ENCODE measurements around the gene KRTAP2-4. TPM values are rescaled to one million over a fixed set of nuclear protein-coding genes. Genes with fewer than 3 reads are reported as not detected.

KRTAP2-4 gene
- total and polyA plus RNA-seq, 2 of the 13 experiments (the other 11 are each of a cell fraction or from before 2014, with no cell fraction given) = not detected

DNA sequence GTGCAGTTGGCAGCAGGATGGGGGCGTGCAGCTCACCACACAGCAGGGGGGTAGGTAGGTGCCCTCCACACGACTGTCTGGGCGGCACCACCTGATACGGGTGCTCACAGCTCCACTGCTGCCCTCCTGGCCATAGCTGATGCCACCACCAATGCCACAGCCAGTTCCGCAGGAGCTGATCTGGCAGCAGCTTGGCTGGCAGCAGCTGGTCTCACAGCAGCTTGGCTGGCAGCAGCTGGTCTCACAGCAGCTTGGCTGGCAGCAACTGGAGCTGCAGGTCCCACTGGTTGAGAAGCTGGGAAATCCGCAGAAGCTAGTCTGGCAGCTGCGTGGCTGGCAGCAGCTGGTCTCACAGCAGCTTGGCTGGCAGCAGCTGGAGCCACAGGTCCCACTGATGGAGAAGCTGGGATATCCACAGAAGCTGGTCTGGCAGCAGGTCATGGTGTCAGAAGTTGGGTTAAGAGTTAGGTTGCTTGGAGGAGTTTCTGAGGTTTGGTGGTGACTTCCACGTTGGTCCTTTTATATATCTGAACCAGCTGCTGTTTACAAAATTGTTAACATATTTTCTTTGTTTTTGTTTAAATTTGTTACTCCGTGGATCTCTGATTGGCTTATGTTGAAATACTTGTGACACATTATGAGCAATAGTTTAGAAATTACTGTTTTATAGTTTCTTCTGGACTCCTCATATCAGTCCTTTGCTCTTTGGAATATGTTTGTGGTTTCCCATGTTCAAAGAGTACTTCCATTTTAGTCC is 38.8 kb downstream of the KRTAP2-4 start, which contains the start of gene KRTAP1-5:
Gene KRTAP1-5, minus strand, starts transcription at position 494 of the 757 bp plus-strand sequence. Its CDS starts 53 bp downstream, at position 441.
- H4K20me1 ChIP-seq (ENCODE audit: insufficient read depth, low read length) = no peaks in the 10 kb centered on the region
- FAIRE-seq = no peak
- intact Hi-C loops (cut with micrococcal nuclease; ENCODE audit: unreplicated experiment) (no loop called here), in situ Hi-C loops (cut with HindIII; ENCODE audit: extremely low pct_ligation_motif_present, low pct_unique_long_range_greater_than_20kb) (no loop called here)
- POLR2A ChIA-PET = interaction anchor here (0.6 kb wide), 1 partner anchor 1260 kb away, joined by 3 read pairs; no protein-coding TSS in a partner anchor
- H3K27me3 ChIP-seq (ENCODE audit: control insufficient read depth in 1 of 2, insufficient read depth in 2 of 2, low read length in 2 of 2) = no peaks in the 10 kb centered on the region; a peak in 1 of 5 replicates
- no TSS peak for BruUV-seq (replicated peaks)
- H3K9ac ChIP-seq (ENCODE audit: insufficient read depth, low read depth, low read length) = no peak within 1 kb of the TSS
- no peak for TF ChIP-seq POLR2A (IDR thresholded peaks at IDR 0.05; ENCODE audit: insufficient read depth in 1 of 2, low read depth in 2 of 2, low read length in 2 of 2)
- TF ChIP-seq, protein P1, sequence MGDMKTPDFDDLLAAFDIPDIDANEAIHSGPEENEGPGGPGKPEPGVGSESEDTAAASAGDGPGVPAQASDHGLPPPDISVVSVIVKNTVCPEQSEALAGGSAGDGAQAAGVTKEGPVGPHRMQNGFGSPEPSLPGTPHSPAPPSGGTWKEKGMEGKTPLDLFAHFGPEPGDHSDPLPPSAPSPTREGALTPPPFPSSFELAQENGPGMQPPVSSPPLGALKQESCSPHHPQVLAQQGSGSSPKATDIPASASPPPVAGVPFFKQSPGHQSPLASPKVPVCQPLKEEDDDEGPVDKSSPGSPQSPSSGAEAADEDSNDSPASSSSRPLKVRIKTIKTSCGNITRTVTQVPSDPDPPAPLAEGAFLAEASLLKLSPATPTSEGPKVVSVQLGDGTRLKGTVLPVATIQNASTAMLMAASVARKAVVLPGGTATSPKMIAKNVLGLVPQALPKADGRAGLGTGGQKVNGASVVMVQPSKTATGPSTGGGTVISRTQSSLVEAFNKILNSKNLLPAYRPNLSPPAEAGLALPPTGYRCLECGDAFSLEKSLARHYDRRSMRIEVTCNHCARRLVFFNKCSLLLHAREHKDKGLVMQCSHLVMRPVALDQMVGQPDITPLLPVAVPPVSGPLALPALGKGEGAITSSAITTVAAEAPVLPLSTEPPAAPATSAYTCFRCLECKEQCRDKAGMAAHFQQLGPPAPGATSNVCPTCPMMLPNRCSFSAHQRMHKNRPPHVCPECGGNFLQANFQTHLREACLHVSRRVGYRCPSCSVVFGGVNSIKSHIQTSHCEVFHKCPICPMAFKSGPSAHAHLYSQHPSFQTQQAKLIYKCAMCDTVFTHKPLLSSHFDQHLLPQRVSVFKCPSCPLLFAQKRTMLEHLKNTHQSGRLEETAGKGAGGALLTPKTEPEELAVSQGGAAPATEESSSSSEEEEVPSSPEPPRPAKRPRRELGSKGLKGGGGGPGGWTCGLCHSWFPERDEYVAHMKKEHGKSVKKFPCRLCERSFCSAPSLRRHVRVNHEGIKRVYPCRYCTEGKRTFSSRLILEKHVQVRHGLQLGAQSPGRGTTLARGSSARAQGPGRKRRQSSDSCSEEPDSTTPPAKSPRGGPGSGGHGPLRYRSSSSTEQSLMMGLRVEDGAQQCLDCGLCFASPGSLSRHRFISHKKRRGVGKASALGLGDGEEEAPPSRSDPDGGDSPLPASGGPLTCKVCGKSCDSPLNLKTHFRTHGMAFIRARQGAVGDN (CRISPR knock-in tag; IDR thresholded peaks at IDR 0.05) = peak; percentile 23; the same call in 1 of the 2 replicates
- TF ChIP-seq SP140L (CRISPR knock-in tag; IDR thresholded peaks at IDR 0.05; ENCODE audit: borderline replicate concordance) = no peak
- no peak within 1 kb of the TSS for H3K4me2 ChIP-seq (ENCODE audit: low read depth, low read length)
- no peaks in the 10 kb centered on the region for H3K4me1 ChIP-seq (ENCODE audit: insufficient read depth, low read length)
- no peaks in the 10 kb centered on the region for H3K36me3 ChIP-seq (replicated peaks in 1 of 2; ENCODE audit: control insufficient read depth in 1 of 2, insufficient read depth in 2 of 2, low read length in 2 of 2)
- 61% methylated on average over 5 of the region's 9 CpGs for WGBS (ENCODE audit: low lambda C conversion rate)
- no peak within 1 kb of the TSS for H3K4me3 ChIP-seq (replicated peaks in 1 of 3; ENCODE audit: insufficient read depth in 1 of 3, low read depth in 2 of 3, low read length in 3 of 3)
- CTCF ChIA-PET (ENCODE audit: low intra/inter-chr PET ratio, low total read pairs) = no interaction called here
- H3K9me3 ChIP-seq (ENCODE audit: low read length) = no peaks in the 10 kb centered on the region
- no peak for ATAC-seq
- no peak within 1 kb of the TSS for H3K27ac ChIP-seq (ENCODE audit: extremely low read length, insufficient read depth, low read length)
- DNase-seq (ENCODE audit: low spot score) = no peak
- no peak within 1 kb of the TSS for H2AFZ ChIP-seq (ENCODE audit: low read length)
- H3K79me2 ChIP-seq (ENCODE audit: insufficient read depth, low read length) = no peaks in the 10 kb centered on the region

Measured in HepG2 (cell line).